Ascending aorta (tissue), 2 donors: Measurements from ENCODE around the gene TNPO2. TPM values are rescaled to one million over a fixed set of nuclear protein-coding genes. Genes with fewer than 3 reads are reported as not detected.
A peak's percentile ranks its signal among the peaks of the same experiment; 100 is the strongest.
"Not testable (repeated sequence)": the region's sequence is repeated elsewhere in the genome, so short reads cannot be mapped to it uniquely, and the experiment has no call there.

Experiments used
- DNase-seq, 2 donors: peaks; one replicate each; pipeline ENCODE4 v3.0.0-alpha.2; 2019; ENCODE audit warnings: low spot score in 2 of 2
- H3K27ac ChIP-seq, 2 donors: fragments of 200-600 bp; sonication (generic); one replicate each; pipeline ENCODE4 v1.5.1; 2016 to 2017; ENCODE audit warnings: mild to moderate bottlenecking in 1 of 2
- H3K27me3 ChIP-seq: fragments of 200-600 bp; sonication (generic); one replicate; pipeline ENCODE4 v1.5.1; 2017
- H3K36me3 ChIP-seq, 2 donors: fragments of 200-600 bp; sonication (generic); one replicate each; pipeline ENCODE4 v1.5.1; 2016
- H3K4me1 ChIP-seq, 2 donors: fragments of 200-600 bp; sonication (generic); one replicate each; pipeline ENCODE4 v1.5.1; 2016 to 2017; ENCODE audit warnings: mild to moderate bottlenecking in 1 of 2
- H3K4me3 ChIP-seq, 2 donors: fragments of 200-600 bp; sonication (generic); one replicate each; pipeline ENCODE4 v1.5.1; 2016 to 2017; ENCODE audit warnings: mild to moderate bottlenecking in 1 of 2
- H3K9me3 ChIP-seq, 2 donors: fragments of 200-600 bp; sonication (generic); one replicate each; pipeline ENCODE4 v1.5.1; 2016
- intact Hi-C: fragments of 100-400 bp; cut with DNase I; formaldehyde crosslinking; loops from one replicate; pipeline ENCODE4 v1.15.1; 2023
- total RNA-seq: library from RNA; depleted of rRNA; stranded (reverse); fragments of >200 nt; gene quantifications from one replicate; pipeline ENCODE4 v1.1.0, GENCODE V29; 2016
- TF ChIP-seq, protein P1 (sequence below), 3 experiments: fragments of 200-600 bp in 2 of 3; fragments of 450-650 bp in 1 of 3; sonication (generic) in 2 of 3; IDR thresholded peaks; one replicate each; pipeline ENCODE4 v1.5.1; 2016 to 2019; ENCODE audit warnings: antibody characterized with exemption in 3 of 3, mild to moderate bottlenecking in 1 of 3, moderate library complexity in 1 of 3

The TNPO2 gene
- total RNA-seq, 1 donor from 2014 or later, result 82.6 TPM

DNA sequence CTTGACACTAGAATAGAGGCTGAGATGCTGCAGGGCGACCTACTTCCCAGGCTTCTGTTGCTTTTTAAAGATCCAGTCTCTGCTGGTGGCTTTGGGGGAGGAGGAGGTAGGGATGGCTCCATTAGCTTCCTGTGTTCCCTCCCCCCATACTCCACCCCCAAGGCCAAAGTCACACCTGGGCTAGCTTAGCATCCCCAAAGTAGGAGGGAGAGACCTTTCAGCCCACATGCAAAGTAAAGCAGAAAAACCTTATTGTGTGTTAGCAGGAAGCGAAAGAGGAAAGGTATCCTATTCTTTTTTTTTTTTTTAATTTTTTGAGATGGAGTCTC is 3.2 kb upstream of the TNPO2 start:
- Histone ChIP-seq H3K4me3 (no peak overlapping the region), H3K27me3 (no peaks in the 10 kb centered on the region), H3K27ac (no peak overlapping the region), H3K4me1 (peaks cover 3 to 15% of the 10 kb centered on the region in 2 donors), H3K9me3 (no peaks in the 10 kb centered on the region), H3K36me3 (peaks cover 26 to 38% of the 10 kb centered on the region in 2 donors)
- no peak for DNase-seq
- intact Hi-C loops, result no loop called here
- TF ChIP-seq, protein P1, sequence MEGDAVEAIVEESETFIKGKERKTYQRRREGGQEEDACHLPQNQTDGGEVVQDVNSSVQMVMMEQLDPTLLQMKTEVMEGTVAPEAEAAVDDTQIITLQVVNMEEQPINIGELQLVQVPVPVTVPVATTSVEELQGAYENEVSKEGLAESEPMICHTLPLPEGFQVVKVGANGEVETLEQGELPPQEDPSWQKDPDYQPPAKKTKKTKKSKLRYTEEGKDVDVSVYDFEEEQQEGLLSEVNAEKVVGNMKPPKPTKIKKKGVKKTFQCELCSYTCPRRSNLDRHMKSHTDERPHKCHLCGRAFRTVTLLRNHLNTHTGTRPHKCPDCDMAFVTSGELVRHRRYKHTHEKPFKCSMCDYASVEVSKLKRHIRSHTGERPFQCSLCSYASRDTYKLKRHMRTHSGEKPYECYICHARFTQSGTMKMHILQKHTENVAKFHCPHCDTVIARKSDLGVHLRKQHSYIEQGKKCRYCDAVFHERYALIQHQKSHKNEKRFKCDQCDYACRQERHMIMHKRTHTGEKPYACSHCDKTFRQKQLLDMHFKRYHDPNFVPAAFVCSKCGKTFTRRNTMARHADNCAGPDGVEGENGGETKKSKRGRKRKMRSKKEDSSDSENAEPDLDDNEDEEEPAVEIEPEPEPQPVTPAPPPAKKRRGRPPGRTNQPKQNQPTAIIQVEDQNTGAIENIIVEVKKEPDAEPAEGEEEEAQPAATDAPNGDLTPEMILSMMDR (IDR thresholded peaks at IDR 0.05), result no peak

DNA sequence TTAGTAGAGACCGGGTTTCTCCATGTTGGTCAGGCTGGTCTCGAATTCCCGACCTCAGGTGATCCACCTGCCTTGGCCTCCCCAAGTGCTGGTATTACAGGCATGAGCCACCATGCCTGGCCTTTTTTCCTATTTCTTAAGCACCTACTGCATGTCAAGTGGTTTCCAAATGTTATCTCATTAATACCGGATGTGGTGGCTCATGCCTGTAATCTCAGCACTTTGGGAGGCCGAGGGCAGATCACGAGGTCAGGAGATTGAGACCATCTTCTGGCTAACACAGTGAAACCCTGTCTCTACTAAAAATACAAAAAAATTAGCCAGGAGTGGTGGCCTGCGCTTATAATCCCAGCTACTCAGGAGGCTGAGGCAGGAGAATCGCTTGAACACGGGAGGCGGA is 1.9 kb upstream of the TNPO2 start:
- DNase-seq, intact Hi-C loops, H3K27ac ChIP-seq, H3K27me3 ChIP-seq, H3K4me3 ChIP-seq, H3K9me3 ChIP-seq: not testable (repeated sequence)
- H3K4me1 ChIP-seq, result peaks cover 4 to 22% of the 10 kb centered on the region in 2 donors
- H3K36me3 ChIP-seq, result peaks cover 15 to 30% of the 10 kb centered on the region in 2 donors

DNA sequence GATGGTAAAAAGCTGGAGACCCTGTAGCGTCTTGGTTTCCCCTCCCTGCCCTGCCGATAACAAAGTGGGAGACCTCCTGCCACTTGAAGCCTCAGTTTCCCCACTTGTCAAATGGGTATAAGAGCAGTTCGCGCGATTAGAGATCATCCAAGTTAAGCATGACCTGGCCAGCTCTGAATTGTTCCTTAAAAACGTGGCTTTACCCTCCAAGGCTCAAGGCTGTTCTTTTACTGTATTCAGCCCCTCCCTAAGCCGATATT is 421 bp downstream of the TNPO2 start:
- Histone ChIP-seq H3K9me3 (no peaks in the 10 kb centered on the region), H3K27me3 (no peaks in the 10 kb centered on the region), H3K36me3 (peaks cover 12 to 15% of the 10 kb centered on the region in 2 donors), H3K4me3 (peak overlapping the region; percentile 66 to 95), H3K4me1 (peaks cover 4 to 29% of the 10 kb centered on the region in 2 donors), H3K27ac (peak overlapping the region; percentile 88 to 98)
- TF ChIP-seq, protein P1 (IDR thresholded peaks at IDR 0.05), result no peak
- intact Hi-C loops, result loop anchor here (1.0 to 2.0 kb wide), 2 partner anchors 11 to 27 kb away; partner anchors contain the start of genes FBXW9 and TRIR
- DNase-seq, result no peak

DNA sequence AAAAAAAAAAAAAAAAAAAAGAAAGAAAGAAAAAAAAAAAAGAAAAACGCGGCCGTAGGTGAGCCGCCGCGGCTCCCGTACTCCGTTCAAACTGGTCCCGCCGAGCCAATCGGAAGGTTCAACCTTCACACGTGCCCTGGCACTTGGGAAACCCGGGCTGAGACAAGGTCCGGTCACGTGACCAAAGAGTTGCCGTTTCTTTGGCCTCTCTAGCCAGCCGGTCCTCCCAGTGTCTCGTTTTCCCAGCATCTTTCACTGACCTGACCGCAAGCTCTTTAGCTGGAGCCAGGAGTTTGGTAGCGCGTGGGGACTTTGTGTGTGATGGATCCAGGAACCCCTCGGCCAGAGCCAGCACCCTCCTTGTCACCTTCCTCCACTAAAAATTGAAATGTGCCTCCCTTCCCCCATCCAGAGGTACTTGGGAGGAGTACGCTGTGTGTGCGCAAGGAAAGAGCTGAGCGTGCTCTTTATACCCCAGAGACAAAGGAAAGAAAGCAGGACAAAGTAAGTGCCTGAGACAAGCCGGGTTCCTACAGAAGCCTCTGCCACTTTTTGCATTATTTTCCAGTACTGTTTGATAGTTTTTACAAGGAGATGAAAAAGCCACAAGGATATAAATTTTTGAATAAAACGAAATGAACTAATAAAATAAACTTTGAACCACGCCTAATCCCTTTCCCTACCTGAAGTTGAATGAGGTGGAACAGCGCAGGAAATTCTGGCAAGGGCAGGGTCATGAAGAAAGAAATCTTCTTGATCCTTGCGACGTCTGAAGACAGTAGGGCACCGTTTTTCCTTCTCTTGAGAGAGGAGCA is 959 bp downstream of the TNPO2 start:
- H3K27me3 ChIP-seq, result no peaks in the 10 kb centered on the region
- TF ChIP-seq, protein P1 (IDR thresholded peaks at IDR 0.05), result no peak
- peaks cover 4 to 29% of the 10 kb centered on the region in 2 donors for H3K4me1 ChIP-seq
- peak overlapping the region; percentile 88 to 98 for H3K27ac ChIP-seq
- peak; percentile 92 to 99 for DNase-seq
- H3K9me3 ChIP-seq, result no peaks in the 10 kb centered on the region
- H3K4me3 ChIP-seq, result peak overlapping the region; percentile 81 to 95
- intact Hi-C loops, result loop anchor here (1.0 to 2.0 kb wide), 2 partner anchors 12 to 26 kb away; partner anchors contain the start of genes FBXW9 and TRIR
- peaks cover 12 to 14% of the 10 kb centered on the region in 2 donors for H3K36me3 ChIP-seq

DNA sequence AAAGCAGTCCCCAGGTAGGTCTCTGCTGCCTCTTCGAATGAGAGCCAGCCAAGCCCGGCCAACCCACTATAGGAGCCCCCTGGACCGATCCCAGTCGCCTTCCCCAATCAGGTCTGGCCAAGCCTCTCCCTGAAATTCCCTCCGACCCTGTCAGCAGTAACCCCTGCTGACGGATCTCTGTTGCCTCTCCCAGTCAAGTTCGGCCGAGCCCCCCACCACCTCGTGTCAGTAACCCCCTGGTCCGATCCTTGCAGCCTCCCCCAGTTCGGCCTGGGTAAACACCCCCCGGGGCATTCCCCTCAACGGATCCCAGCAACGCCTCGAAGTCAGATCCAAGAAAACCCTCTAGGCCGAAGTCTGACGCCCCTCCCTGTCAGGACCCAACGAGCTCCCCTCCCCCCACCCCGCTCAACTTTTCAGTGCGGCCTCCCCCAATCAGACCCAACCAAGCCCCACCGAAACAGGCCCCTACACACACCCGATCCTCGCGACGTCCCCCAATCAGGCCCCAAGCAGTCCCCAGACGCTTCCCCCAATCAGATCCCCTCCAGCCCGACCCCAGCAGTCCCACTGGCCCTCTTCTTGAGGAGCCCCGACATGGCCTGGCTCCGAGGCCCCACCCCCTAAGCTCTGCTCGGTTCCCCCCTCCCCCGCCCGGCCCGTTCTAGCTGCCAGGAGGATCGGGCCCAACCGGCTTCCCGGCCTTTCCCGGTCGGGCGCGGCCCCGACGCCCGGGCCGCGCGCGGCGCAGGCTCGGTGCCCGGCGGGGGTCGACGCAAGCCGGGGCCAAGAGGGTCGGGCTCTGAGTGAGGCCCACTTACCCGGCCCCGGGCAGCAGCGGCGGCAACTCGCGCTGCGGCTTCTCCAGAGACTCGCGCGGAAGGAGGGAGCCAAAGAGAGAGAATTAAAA is 1.8 kb downstream of the TNPO2 start:
- H3K27me3 ChIP-seq, result no peaks in the 10 kb centered on the region
- peaks cover 4 to 29% of the 10 kb centered on the region in 2 donors for H3K4me1 ChIP-seq
- TF ChIP-seq, protein P1 (IDR thresholded peaks at IDR 0.05), result no peak
- peak overlapping the region; percentile 88 to 98 for H3K27ac ChIP-seq
- peaks cover 12 to 16% of the 10 kb centered on the region in 2 donors for H3K36me3 ChIP-seq
- intact Hi-C loops, result loop anchor here (2.0 kb wide), 1 partner anchor 25 kb away; the partner anchor contains the start of gene FBXW9
- no peaks in the 10 kb centered on the region for H3K9me3 ChIP-seq
- H3K4me3 ChIP-seq, result peak overlapping the region; percentile 81 to 95
- DNase-seq, result peak in 1 of 2 donors; percentile 79
